Uterus (tissue), 2 donors: Measurements from ENCODE around the gene PARD3.

Experiments used
- CTCF ChIP-seq, 4 experiments: fragments of 200-600 bp in 2 of 4; fragments of 450-650 bp in 2 of 4; sonication (generic) in 2 of 4; IDR thresholded peaks; one replicate each; pipeline ENCODE4 v1.5.1; 2016 to 2019; ENCODE audit warnings: antibody characterized with exemption in 4 of 4, mild to moderate bottlenecking in 2 of 4, moderate library complexity in 1 of 4
- POLR2A ChIP-seq, 2 donors: fragments of 450-650 bp; IDR thresholded peaks; one replicate each; pipeline ENCODE4 v1.6.1; 2016; ENCODE audit warnings: antibody characterized with exemption in 2 of 2, mild to moderate bottlenecking in 1 of 2, moderate library complexity in 1 of 2

GRCh38 chr10:34812771-34813170 is 2.3 kb downstream of the PARD3 start:
- TF ChIP-seq CTCF (IDR thresholded peaks at IDR 0.05): no peak
- TF ChIP-seq POLR2A (IDR thresholded peaks at IDR 0.05): no peak
